Central memory CD8-positive, alpha-beta T cell (primary cell): ENCODE data around the gene OTX2.

Source experiments
- ATAC-seq: fragments of 150-1000 bp; cut with Tn5 transposase; replicated peaks from 2 replicates; pipeline ENCODE4 v1.10.0; 2022; ENCODE audit warnings: mild to moderate bottlenecking, moderate FRiP score, moderate number of reproducible peaks; ENCODE audit not compliant: poor library complexity, severe bottlenecking; ENCODE audit errors: extremely low read depth
- DNase-seq, 2 donors: peaks; one replicate each; pipeline ENCODE4 v3.0.0; 2021; ENCODE audit warnings: low spot score in 2 of 2
- H3K27ac Mint-ChIP-seq: one replicate; pipeline ENCODE4 v1.8.0; 2022; ENCODE audit warnings: low read depth, mild to moderate bottlenecking, moderate library complexity, mixed read lengths
- H3K27me3 Mint-ChIP-seq: one replicate; pipeline ENCODE4 v1.8.0; 2022; ENCODE audit warnings: mixed read lengths
- H3K36me3 Mint-ChIP-seq: one replicate; pipeline ENCODE4 v1.8.0; 2022; ENCODE audit warnings: mild to moderate bottlenecking, moderate library complexity, mixed read lengths; ENCODE audit not compliant: insufficient read depth
- H3K4me1 Mint-ChIP-seq: one replicate; pipeline ENCODE4 v1.8.0; 2022; ENCODE audit warnings: mixed read lengths
- H3K4me3 Mint-ChIP-seq: one replicate; pipeline ENCODE4 v1.8.0; 2022; ENCODE audit warnings: mild to moderate bottlenecking, moderate library complexity, mixed read lengths
- H3K9me3 Mint-ChIP-seq: one replicate; pipeline ENCODE4 v1.8.0; 2022; ENCODE audit warnings: mixed read lengths

OTX2 gene

DNA sequence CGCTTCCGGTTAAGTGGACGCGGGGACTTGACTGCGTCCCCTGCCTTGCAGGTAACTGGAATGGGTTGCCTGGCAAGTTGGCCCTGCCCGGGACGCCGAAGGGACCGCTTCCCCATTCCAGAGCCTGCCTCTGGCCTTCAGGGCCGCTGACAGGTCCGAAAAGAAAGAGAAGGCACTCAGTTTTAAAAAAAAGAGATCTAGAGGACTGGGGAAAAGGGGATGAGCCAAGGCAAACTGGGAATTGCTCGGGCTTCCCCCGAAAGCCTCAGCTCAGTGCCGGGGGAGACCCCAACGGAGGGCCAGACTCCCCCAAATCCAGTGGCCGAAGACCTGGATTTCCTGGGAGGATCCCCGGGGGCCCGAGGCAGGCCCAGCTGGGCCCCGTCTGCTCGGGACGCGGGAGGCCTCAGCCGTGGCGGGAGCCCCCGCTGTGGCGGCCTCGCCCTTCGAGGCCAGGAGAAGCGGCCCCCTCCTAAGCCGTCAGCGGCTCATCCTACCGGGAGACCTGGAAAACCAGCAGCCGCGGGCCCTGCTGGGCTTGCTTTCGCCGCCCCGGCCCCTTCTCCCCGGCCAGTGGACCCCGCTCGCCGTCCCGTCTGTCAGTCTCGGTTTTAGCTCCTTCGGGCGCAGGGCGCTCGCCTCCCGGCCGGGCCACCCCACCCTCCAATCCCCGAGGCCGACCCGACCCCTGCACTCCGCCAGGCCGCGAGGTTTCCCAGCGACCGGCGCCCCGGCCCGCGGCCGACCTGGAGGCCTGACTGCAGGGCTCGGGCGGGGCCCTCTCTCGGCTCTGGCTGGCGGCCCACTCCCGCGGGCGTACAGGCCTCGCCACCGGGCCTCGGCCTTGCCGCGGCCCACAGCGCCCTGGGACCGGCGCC is 12.5 kb downstream of the OTX2 start:
- Mint-ChIP-seq H3K36me3 (no peaks in the 10 kb centered on the region), H3K27me3 (peaks cover 73% of the 10 kb centered on the region), H3K9me3 (no peaks in the 10 kb centered on the region), H3K27ac (no peak overlapping the region), H3K4me1 (no peaks in the 10 kb centered on the region), H3K4me3 (no peak overlapping the region)
- ATAC-seq (no peak), DNase-seq (no peak)

DNA sequence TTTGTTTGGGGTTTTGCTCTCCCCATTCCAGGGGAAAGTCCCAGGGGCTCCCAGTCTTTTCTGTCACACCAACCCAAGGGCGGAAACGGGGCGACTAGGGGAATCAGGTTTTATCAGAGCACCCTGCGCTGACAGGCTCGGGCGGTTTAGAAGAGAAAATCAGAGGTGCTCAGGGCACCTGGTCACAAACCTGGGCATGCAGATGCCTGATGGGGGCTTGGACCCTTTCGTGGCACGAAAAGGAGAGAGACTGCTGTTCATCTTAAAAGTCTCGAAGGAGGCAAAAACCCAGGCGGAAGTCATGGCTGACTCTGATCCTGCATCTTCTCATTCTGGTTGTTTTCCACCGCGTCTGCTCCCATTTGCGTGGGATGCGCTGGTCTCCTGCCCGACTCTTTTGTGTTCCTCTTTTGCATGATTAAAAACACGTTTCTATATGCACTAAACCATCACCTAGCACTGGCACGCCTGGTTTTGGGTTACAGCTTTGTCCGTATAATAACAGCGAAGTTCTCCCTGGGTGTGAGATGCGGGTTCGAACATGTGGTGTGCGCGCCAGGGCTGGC is 13.2 kb downstream of the OTX2 start:
- ATAC-seq (no peak), DNase-seq (no peak)
- no peaks in the 10 kb centered on the region for H3K36me3 Mint-ChIP-seq

DNA sequence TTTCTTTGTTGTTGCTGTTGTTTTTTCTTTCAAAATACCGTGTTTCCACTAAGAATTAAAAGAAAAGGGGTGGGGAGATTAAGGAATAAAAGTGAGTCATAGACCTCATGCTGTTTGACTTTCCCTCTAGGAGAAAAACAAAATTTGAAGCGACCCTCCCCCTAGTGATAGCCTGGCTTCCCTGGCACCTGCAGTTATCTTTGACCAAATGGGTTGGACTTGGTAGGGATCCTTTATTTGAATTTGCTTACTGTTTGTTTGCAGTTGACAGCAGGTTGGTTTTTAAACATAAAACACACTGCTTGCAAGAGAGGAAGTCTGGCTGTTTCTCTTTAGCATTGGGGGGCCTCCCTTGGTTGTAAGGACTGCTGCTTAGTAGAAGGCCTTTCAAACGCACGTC is 14.0 kb downstream of the OTX2 start:
- Mint-ChIP-seq H3K9me3 (no peaks in the 10 kb centered on the region), H3K27ac (no peak overlapping the region), H3K4me1 (no peaks in the 10 kb centered on the region), H3K36me3 (no peaks in the 10 kb centered on the region), H3K27me3 (peaks cover 66% of the 10 kb centered on the region), H3K4me3 (no peak overlapping the region)
- DNase-seq (no peak), ATAC-seq (no peak)

More for the DNA sequence above, 13.2 kb downstream of the OTX2 start:
- Mint-ChIP-seq H3K4me3 (no peak overlapping the region), H3K27me3 (peaks cover 71% of the 10 kb centered on the region), H3K4me1 (no peaks in the 10 kb centered on the region), H3K27ac (no peak overlapping the region), H3K9me3 (no peaks in the 10 kb centered on the region)

DNA sequence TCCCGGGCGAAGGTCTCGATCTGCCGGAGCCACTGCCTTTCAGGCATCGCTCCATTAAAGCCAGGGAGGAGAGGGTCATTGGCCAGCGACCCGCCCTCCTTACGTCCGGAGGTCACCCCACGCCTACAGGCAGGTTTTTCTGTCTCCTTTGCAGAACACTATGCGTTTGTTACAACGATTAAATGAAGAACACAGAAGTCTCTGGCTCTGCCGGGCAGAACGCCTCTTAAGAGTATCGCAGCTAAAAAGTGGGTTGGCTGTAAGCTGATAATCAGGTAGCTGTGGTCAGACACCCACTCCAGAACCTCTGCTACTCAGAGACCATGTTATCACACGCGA is 15.0 kb downstream of the OTX2 start:
- Mint-ChIP-seq H3K4me3 (no peak overlapping the region), H3K27ac (no peak overlapping the region), H3K4me1 (no peaks in the 10 kb centered on the region), H3K36me3 (no peaks in the 10 kb centered on the region), H3K27me3 (peaks cover 63% of the 10 kb centered on the region), H3K9me3 (no peaks in the 10 kb centered on the region)
- no peak for DNase-seq
- no peak for ATAC-seq

DNA sequence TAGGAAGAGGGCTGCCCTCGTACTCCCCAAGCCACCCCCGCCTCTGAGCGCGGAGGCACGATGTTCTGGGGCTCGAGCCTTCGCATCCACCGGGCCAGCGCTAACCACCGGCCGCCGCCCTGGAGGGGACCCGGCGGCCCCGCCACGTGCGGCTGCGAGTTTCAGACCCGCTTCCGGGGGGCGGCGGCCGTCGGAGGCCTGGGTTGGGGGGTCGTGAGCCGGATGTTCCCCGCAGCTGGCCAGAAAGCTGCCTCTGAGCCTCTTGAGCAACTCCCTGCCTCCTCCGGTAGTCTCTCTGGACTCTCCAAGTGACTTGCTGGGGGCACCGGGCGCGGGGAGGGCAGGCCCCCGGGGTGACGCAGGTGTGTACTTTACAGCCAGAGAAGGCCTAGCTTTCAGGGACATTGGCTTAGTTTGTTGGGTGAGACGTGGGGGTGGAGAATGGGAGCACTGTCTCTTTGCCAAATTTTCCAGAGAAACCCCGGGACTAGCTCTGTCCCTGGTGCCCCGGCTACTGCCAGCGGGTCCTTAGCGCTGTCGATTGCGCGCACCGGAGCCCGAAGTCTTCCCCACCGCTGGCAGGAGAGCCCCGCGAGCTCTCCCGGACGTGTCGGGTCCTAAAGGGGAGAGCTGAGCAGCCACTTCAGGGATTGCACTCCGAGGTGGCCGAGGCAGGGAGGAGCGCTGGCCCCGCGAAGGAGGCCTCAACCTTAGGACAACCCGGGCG is 15.6 kb downstream of the OTX2 start:
- Mint-ChIP-seq H3K4me3 (no peak overlapping the region), H3K27ac (no peak overlapping the region), H3K9me3 (no peaks in the 10 kb centered on the region), H3K4me1 (no peaks in the 10 kb centered on the region), H3K36me3 (no peaks in the 10 kb centered on the region), H3K27me3 (peaks cover 61% of the 10 kb centered on the region)
- no peak for ATAC-seq
- no peak for DNase-seq

DNA sequence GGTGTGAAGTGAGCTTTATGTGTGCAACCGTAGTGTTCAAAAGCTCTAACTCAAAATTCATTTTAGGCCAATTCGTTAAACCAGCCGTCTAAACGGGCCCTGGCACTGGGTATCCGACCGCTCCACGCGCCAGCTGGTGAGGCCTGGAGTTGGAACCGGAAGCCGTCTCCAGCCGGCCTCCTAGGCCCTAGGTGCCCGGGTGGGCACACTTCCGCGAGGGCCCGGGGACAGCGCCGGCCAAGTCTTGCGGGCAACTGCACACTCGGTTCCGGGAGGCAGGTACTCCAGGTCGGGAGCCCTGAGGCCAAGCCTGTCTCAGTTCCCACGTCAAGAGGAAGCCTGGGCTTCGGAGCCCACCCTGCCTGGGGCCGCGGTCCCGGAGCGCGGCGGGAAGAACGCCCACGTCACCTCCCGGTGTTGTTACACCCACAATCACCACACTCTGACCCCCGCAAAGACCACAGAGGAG is 16.2 kb downstream of the OTX2 start:
- ATAC-seq (no peak), DNase-seq (no peak)
- Mint-ChIP-seq H3K4me1 (no peaks in the 10 kb centered on the region), H3K4me3 (no peak overlapping the region), H3K27me3 (peaks cover 55% of the 10 kb centered on the region), H3K27ac (no peak overlapping the region), H3K36me3 (no peaks in the 10 kb centered on the region), H3K9me3 (no peaks in the 10 kb centered on the region)

DNA sequence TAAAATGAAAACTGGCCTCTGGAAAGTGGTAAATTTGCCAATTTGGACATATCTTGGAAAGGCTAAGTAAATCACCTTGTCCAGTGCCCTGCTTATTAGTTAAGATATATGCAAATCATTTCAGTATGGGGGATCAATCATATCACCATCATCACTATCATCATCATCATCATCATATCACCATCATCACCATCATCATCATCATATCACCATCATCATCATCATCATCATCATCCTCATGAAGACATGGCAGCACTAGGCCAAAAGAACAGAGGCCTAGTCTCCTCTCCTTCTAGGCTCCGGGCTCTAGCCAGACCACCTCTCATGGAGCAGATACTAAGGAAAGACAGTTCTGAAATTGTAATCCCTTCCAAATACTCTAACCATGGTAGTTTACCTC is 20.3 kb downstream of the OTX2 start:
- no peak overlapping the region for H3K4me3 Mint-ChIP-seq
- peaks cover 2% of the 10 kb centered on the region for H3K36me3 Mint-ChIP-seq
- no peak for DNase-seq
- H3K9me3 Mint-ChIP-seq = no peaks in the 10 kb centered on the region
- no peaks in the 10 kb centered on the region for H3K4me1 Mint-ChIP-seq
- ATAC-seq = no peak
- peaks cover 36% of the 10 kb centered on the region for H3K27me3 Mint-ChIP-seq
- no peak overlapping the region for H3K27ac Mint-ChIP-seq

DNA sequence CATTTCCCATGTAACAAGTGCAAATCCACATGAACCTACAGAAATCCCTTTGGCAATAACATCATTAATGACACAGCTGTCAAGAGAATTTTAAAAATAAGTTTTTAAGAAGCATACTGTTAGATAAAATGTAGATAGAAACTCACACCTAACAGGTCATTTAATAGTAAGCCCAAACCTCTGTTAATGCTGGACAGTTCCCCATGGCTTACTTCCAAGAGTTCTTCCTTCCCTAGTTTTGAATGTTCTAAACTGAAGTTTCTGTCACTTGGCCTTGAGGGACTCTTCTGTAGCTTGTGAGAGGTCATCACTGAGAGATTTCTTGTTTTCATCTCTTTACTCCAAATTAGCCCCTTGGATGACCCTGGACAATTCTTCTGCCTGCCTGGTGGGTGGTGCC is 22.7 kb downstream of the OTX2 start:
- Mint-ChIP-seq H3K36me3 (peaks cover 2% of the 10 kb centered on the region), H3K27ac (no peak overlapping the region)

DNA sequence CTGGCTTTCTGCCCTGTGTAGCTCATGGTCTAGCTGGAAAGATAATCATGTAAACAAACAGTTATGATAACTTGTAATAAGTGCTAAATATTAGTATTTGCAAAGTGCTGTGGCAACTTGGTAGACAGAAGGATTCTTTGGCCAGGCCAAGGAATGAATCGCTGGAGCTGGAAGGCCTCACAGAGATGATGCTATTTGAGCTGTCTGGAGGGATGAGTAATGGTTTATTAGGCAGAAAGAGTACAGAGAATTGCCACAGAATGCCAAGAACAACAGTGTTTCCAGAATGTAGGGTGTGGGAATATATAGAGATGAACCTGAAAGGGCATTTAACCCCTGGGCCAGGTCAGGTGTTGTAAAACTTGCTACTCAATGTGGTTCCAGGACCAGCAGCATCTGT is 27.6 kb downstream of the OTX2 start:
- Mint-ChIP-seq H3K9me3 (no peaks in the 10 kb centered on the region), H3K27ac (no peak overlapping the region), H3K4me3 (no peak overlapping the region), H3K27me3 (peaks cover 22% of the 10 kb centered on the region), H3K36me3 (peaks cover 2% of the 10 kb centered on the region), H3K4me1 (no peaks in the 10 kb centered on the region)
- DNase-seq = no peak
- no peak for ATAC-seq

More for the DNA sequence above, 22.7 kb downstream of the OTX2 start:
- Mint-ChIP-seq H3K4me3 (no peak overlapping the region), H3K9me3 (no peaks in the 10 kb centered on the region), H3K4me1 (no peaks in the 10 kb centered on the region), H3K27me3 (peaks cover 28% of the 10 kb centered on the region)
- DNase-seq (no peak), ATAC-seq (no peak)

DNA sequence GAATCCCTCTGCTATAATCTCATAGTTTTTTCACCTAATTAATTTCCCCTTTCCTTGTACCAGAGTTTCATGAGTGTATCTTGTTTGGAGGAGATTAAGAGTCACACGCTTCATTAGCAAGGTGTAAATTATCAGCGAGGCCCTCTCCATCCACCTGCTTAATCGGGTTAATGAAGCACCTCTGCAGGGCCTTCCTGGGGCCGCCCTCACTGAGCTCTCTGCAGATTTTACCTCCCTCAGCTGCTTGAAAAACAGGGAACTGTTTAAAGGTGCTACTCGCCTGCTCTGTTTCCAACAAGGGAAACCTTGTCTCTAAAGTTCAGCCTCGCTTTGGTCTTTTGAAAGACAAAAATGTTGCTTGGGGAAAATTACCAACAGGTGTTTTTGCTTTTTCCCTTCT is 35.8 kb downstream of the OTX2 start:
- Mint-ChIP-seq H3K4me1 (no peaks in the 10 kb centered on the region), H3K27ac (no peak overlapping the region), H3K36me3 (no peaks in the 10 kb centered on the region), H3K27me3 (peaks cover 23% of the 10 kb centered on the region), H3K9me3 (peaks cover 4% of the 10 kb centered on the region), H3K4me3 (no peak overlapping the region)
- no peak for ATAC-seq
- DNase-seq = no peak

DNA sequence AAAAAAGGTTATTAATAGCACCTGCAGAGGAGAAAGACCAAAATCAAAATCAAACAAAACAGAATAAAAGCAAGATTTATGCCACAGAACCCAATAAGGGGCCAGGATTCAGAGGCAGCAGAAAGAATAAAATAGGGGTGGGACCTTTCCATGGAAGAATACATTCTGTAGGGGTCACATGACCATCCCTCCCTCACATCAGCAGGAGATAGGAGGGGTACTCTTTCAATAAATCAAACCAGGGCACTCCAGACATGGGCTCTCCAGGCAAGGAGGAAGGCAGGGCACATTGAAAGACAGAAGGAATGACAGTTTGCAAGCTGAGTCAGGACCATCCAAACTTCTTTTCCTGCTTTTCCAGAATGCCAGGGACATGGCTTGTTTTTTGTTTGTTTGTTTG is 39.8 kb downstream of the OTX2 start:
- DNase-seq = no peak
- Mint-ChIP-seq H3K36me3 (no peaks in the 10 kb centered on the region), H3K27me3 (peaks cover 18% of the 10 kb centered on the region), H3K27ac (no peak overlapping the region), H3K4me1 (no peaks in the 10 kb centered on the region), H3K9me3 (peaks cover 4% of the 10 kb centered on the region), H3K4me3 (no peak overlapping the region)
- no peak for ATAC-seq

DNA sequence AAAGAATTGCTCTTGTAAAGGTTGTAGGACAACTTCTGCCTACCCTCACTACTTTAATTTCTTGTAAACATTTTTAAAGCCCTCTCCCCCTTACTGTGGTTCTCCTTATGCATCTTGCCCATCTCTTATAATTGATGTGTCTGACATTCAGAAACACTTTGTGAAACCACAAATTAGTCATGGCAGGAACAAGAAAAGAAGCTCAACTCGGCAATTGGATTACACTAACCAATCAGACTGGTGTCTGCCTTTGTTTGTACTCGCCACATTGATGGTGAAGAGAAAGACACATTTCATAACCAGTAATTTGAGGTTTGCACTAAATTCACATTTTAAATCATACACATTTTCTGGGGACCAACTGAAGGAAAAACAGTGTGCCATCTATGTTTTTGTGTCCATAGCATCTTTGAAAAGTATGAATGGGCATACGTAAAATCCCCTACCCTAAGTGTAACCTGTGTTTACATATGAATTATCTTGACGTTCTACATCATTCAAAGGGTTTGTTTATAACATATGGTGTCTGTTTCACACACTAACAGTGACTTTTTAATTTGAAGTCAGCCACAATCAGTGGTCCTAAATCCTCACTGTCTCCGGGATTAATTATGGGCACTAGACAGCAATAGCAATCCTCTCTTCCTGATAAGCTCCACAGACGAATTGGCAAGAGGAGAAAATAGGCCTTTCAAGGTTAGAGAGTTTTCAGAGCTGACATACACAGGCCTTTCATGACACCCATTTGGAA is 49.9 kb downstream of the OTX2 start:
- no peak for ATAC-seq
- Mint-ChIP-seq H3K4me3 (no peak overlapping the region), H3K4me1 (no peaks in the 10 kb centered on the region), H3K9me3 (no peaks in the 10 kb centered on the region), H3K36me3 (no peaks in the 10 kb centered on the region), H3K27ac (no peak overlapping the region), H3K27me3 (peaks cover 13% of the 10 kb centered on the region)
- no peak for DNase-seq
